H9 (cell line): ENCODE measurements around the gene MRPL36. TPM values are rescaled to one million over a fixed set of nuclear protein-coding genes. Genes with fewer than 3 reads are reported as not detected.

Experiments used
- DNase-seq: peaks from one replicate; pipeline ENCODE4 v3.0.0-alpha.2; 2017
- H2AFZ ChIP-seq: one replicate; pipeline ENCODE4 v1.6.1; 2013; ENCODE audit warnings: mild to moderate bottlenecking, low read length, control low read depth, moderate library complexity
- H2AK5ac ChIP-seq: 2 replicates; pipeline ENCODE4 v1.6.1; 2013; ENCODE audit warnings: low read length, control low read depth, mixed read lengths; ENCODE audit not compliant: insufficient read length
- H2BK120ac ChIP-seq: one replicate; pipeline ENCODE4 v1.6.1; 2013; ENCODE audit warnings: low read depth, mild to moderate bottlenecking, low read length, control low read depth, inconsistent platforms; ENCODE audit not compliant: poor library complexity, severe bottlenecking
- H2BK12ac ChIP-seq: 2 replicates; pipeline ENCODE4 v1.6.1; 2013; ENCODE audit warnings: low read length, control low read depth, mixed read lengths, low read depth; ENCODE audit not compliant: insufficient read length
- H2BK15ac ChIP-seq: 2 replicates; pipeline ENCODE4 v1.6.1; 2013; ENCODE audit warnings: low read depth, low read length, control low read depth
- H2BK20ac ChIP-seq: one replicate; pipeline ENCODE4 v1.6.1; 2013; ENCODE audit warnings: low read depth, mild to moderate bottlenecking, low read length, control low read depth, inconsistent platforms; ENCODE audit not compliant: poor library complexity, severe bottlenecking
- H2BK5ac ChIP-seq: 2 replicates; pipeline ENCODE4 v1.6.1; 2013; ENCODE audit warnings: low read length, control low read depth, mixed read lengths; ENCODE audit not compliant: insufficient read length
- H3K14ac ChIP-seq: 2 replicates; pipeline ENCODE4 v1.6.1; 2013; ENCODE audit warnings: low read length, control low read depth; ENCODE audit not compliant: insufficient read depth
- H3K18ac ChIP-seq: 2 replicates; pipeline ENCODE4 v1.6.1; 2013; ENCODE audit warnings: low read depth, mild to moderate bottlenecking, mixed read lengths, low read length, control low read depth; ENCODE audit not compliant: insufficient read length
- H3K23ac ChIP-seq: 2 replicates; pipeline ENCODE4 v1.6.1; 2013; ENCODE audit warnings: low read length, control low read depth, mixed read lengths, low read depth; ENCODE audit not compliant: insufficient read length
- H3K23me2 ChIP-seq: 2 replicates; pipeline ENCODE4 v1.6.1; 2013; ENCODE audit warnings: low read depth, mild to moderate bottlenecking, mixed read lengths, low read length, control low read depth; ENCODE audit not compliant: insufficient read length, poor library complexity, severe bottlenecking
- H3K27ac ChIP-seq: 2 replicates; pipeline ENCODE4 v1.5.1; 2013; ENCODE audit warnings: low read length, control low read depth, mixed read lengths, low read depth; ENCODE audit not compliant: insufficient read length
- H3K27me3 ChIP-seq: 2 replicates; pipeline ENCODE4 v1.6.1; 2013; ENCODE audit warnings: low read length, control low read depth, inconsistent platforms; ENCODE audit not compliant: insufficient read depth
- H3K4ac ChIP-seq: 2 replicates; pipeline ENCODE4 v1.6.1; 2013; ENCODE audit warnings: low read depth, mild to moderate bottlenecking, control low read depth, inconsistent platforms, low read length, moderate library complexity
- H3K4me1 ChIP-seq: 2 replicates; pipeline ENCODE4 v1.6.1; 2013; ENCODE audit warnings: low read length, control low read depth, inconsistent platforms; ENCODE audit not compliant: insufficient read depth
- H3K4me2 ChIP-seq: 2 replicates; pipeline ENCODE4 v1.6.1; 2013; ENCODE audit warnings: low read length, control low read depth, mixed read lengths; ENCODE audit not compliant: insufficient read length, insufficient read depth
- H3K56ac ChIP-seq: 2 replicates; pipeline ENCODE4 v1.6.1; 2013; ENCODE audit warnings: low read depth, mild to moderate bottlenecking, mixed read lengths, low read length, control low read depth; ENCODE audit not compliant: insufficient read length
- H3K79me1 ChIP-seq: 2 replicates; pipeline ENCODE4 v1.6.1; 2013; ENCODE audit warnings: low read depth, mild to moderate bottlenecking, moderate library complexity, low read length, control low read depth, inconsistent platforms; ENCODE audit not compliant: insufficient read depth, poor library complexity, severe bottlenecking
- H3K79me2 ChIP-seq: 2 replicates; pipeline ENCODE4 v1.6.1; 2013; ENCODE audit warnings: low read length, control low read depth, inconsistent platforms; ENCODE audit not compliant: insufficient read depth
- H3K9ac ChIP-seq: 2 replicates; pipeline ENCODE4 v1.6.1; 2013; ENCODE audit warnings: low read length, control low read depth, mixed read lengths; ENCODE audit not compliant: insufficient read length; ENCODE audit errors: extremely low read depth
- H3K9me3 ChIP-seq: one replicate; pipeline ENCODE4 v1.6.1; 2013; ENCODE audit warnings: low read depth, low read length, inconsistent platforms; ENCODE audit not compliant: control insufficient read depth
- H3T11ph ChIP-seq: one replicate; pipeline ENCODE4 v1.6.1; 2013; ENCODE audit warnings: mild to moderate bottlenecking, low read length, control low read depth, inconsistent platforms
- H4K20me1 ChIP-seq: one replicate; pipeline ENCODE4 v1.6.1; 2013; ENCODE audit not compliant: control insufficient read depth, insufficient read length, insufficient read depth
- H4K5ac ChIP-seq: 2 replicates; pipeline ENCODE4 v1.6.1; 2013; ENCODE audit warnings: low read depth, mild to moderate bottlenecking, mixed read lengths, low read length, control low read depth; ENCODE audit not compliant: insufficient read length
- H4K8ac ChIP-seq: replicated peaks from 2 replicates; pipeline ENCODE4 v1.6.1; 2013; ENCODE audit warnings: low read length, control low read depth, mixed read lengths, low read depth; ENCODE audit not compliant: insufficient read length
- H4K91ac ChIP-seq: 2 replicates; pipeline ENCODE4 v1.6.1; 2013; ENCODE audit warnings: low read depth, mild to moderate bottlenecking, moderate library complexity, mixed read lengths, low read length, control low read depth; ENCODE audit not compliant: insufficient read length
- H3K27ac Mint-ChIP-seq, 3 experiments: 2 replicates in 2 of 3; 3 replicates in 1 of 3; pipeline ENCODE4 v1.8.0; 2020 to 2021; ENCODE audit warnings: mixed read lengths in 3 of 3, mild to moderate bottlenecking in 1 of 3, moderate library complexity in 1 of 3
- H3K27me3 Mint-ChIP-seq: 2 replicates; pipeline ENCODE4 v1.8.0; 2021; ENCODE audit warnings: low read depth, mild to moderate bottlenecking, moderate library complexity, mixed read lengths
- H3K36me3 Mint-ChIP-seq, 3 experiments: 2 replicates in 2 of 3; 3 replicates in 1 of 3; pipeline ENCODE4 v1.8.0; 2020 to 2021; ENCODE audit warnings: low read depth in 3 of 3, mixed read lengths in 3 of 3; ENCODE audit not compliant: insufficient read depth in 1 of 3
- H3K4me1 Mint-ChIP-seq, 2 experiments: 2 replicates each; pipeline ENCODE4 v1.8.0; 2020; ENCODE audit warnings: mixed read lengths in 2 of 2
- H3K4me3 Mint-ChIP-seq, 2 experiments: 2 replicates in 1 of 2; 3 replicates in 1 of 2; pipeline ENCODE4 v1.8.0; 2020 to 2021; ENCODE audit warnings: mild to moderate bottlenecking in 2 of 2, mixed read lengths in 2 of 2, moderate library complexity in 1 of 2
- H3K9me3 Mint-ChIP-seq, 2 experiments: 2 replicates in 1 of 2; 3 replicates in 1 of 2; pipeline ENCODE4 v1.8.0; 2020; ENCODE audit warnings: mild to moderate bottlenecking in 2 of 2, mixed read lengths in 2 of 2, moderate library complexity in 1 of 2
- WGBS: extraction: QIAGEN DNeasy Blood & Tissue Kit; methylation state at CpG from one replicate; pipeline ENCODE4 v1.1.7; 2013; ENCODE audit warnings: missing lambda C conversion rate, low lambda C conversion rate, mixed read lengths; ENCODE audit not compliant: insufficient read length; ENCODE audit errors: extremely low coverage; 5-methylcytosine and 5-hydroxymethylcytosine counted together
- total RNA-seq: library from RNA; stranded (reverse); gene quantifications from 2 replicates; pipeline ENCODE4 v1.2.1, GENCODE V29; 2021
- TF ChIP-seq, protein P1 (sequence below): fragments of 200-600 bp; sonication (generic); conservative IDR thresholded peaks from 3 replicates; pipeline ENCODE4 v1.8.0; 2021; ENCODE audit warnings: antibody characterized with exemption, mild to moderate bottlenecking

Gene MRPL36
- total RNA-seq, 1 experiment from 2014 or later: 67.3 TPM

DNA sequence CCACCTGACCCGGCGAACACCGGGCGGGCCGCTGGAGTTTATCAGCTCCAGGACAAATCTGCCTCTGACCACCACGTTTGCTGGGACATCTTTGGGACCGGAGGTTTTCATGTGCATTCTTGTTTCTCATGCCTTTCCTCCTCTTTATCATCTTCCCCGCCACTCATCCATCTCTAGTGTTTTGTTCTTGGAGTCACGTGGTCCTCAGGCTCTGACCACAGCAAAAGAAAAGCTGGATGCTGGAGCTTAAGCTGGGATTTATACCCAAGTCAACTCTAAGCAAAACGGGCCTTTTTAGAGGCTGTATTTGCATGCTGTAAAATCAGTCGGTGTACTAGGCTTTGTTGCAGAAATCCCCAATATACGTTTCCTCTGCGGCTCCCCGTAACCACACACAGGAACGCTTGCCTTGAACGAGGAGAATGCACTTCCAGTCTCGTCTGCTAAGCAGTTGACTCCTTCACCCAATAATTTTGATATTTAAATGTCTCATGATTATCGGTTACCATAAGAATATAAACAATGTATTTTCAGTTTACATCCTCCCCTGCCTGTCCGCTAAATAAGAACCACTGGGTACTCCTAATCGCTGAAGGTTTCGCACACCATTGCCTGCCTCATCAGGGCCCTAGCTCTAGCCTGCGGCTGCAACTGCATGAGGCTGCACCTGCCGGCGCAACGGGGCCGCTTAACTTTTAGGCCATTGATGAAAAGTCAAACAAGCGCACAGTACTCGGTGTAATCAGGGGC is 1.0 kb upstream of the MRPL36 start:
- Histone ChIP-seq H2BK12ac (peak overlapping the region; percentile 18), H4K91ac (no peak overlapping the region), H3K23ac (no peak overlapping the region), H2BK15ac (no peak overlapping the region), H3K4ac (no peak overlapping the region), H3K79me1 (peaks cover 6% of the 10 kb centered on the region), H3K56ac (peak overlapping the region; percentile 53), H3K27ac (peak overlapping the region; percentile 25), H2BK120ac (no peak overlapping the region), H2AK5ac (no peak overlapping the region), H3K18ac (no peak overlapping the region), H2AFZ (no peak overlapping the region), H3K9ac (peak overlapping the region; percentile 64), H4K8ac (peak overlapping the region; percentile 40), H3T11ph (no peak overlapping the region), H4K5ac (peak overlapping the region; percentile 79), H4K20me1 (no peaks in the 10 kb centered on the region), H3K79me2 (peaks cover 14% of the 10 kb centered on the region; the same call in 1 of the 2 replicates), H3K27me3 (no peaks in the 10 kb centered on the region), H2BK20ac (no peak overlapping the region), H2BK5ac (no peak overlapping the region), H3K9me3 (no peaks in the 10 kb centered on the region), H3K14ac (no peak overlapping the region; the same call in 1 of the 2 replicates), H3K4me1 (no peaks in the 10 kb centered on the region), H3K23me2 (peaks cover 14% of the 10 kb centered on the region), H3K4me2 (peak overlapping the region; percentile 99)
- H3K27me3 Mint-ChIP-seq: no peaks in the 10 kb centered on the region
- TF ChIP-seq, protein P1, sequence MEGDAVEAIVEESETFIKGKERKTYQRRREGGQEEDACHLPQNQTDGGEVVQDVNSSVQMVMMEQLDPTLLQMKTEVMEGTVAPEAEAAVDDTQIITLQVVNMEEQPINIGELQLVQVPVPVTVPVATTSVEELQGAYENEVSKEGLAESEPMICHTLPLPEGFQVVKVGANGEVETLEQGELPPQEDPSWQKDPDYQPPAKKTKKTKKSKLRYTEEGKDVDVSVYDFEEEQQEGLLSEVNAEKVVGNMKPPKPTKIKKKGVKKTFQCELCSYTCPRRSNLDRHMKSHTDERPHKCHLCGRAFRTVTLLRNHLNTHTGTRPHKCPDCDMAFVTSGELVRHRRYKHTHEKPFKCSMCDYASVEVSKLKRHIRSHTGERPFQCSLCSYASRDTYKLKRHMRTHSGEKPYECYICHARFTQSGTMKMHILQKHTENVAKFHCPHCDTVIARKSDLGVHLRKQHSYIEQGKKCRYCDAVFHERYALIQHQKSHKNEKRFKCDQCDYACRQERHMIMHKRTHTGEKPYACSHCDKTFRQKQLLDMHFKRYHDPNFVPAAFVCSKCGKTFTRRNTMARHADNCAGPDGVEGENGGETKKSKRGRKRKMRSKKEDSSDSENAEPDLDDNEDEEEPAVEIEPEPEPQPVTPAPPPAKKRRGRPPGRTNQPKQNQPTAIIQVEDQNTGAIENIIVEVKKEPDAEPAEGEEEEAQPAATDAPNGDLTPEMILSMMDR: no peak
- no peak for DNase-seq
- peak overlapping the region; percentile 95 to 96 for H3K4me3 Mint-ChIP-seq
- peaks cover 41 to 62% (median 60%) of the 10 kb centered on the region in 3 experiments for H3K36me3 Mint-ChIP-seq
- peaks cover 0 to 3% of the 10 kb centered on the region in 2 experiments; a peak in 1 of 5 replicates for H3K9me3 Mint-ChIP-seq
- peak overlapping the region; percentile 99 to 100 (median 99) for H3K27ac Mint-ChIP-seq
- WGBS: no CpG with 5 or more reads among the region's 28 CpGs
- H3K4me1 Mint-ChIP-seq: peaks cover 22% of the 10 kb centered on the region in 2 experiments
